Measurements from ENCODE around the gene NKX6-2.
"Not testable (repeated sequence)": the region's sequence is repeated elsewhere in the genome, so short reads cannot be mapped to it uniquely, and the experiment has no call there.

DNA sequence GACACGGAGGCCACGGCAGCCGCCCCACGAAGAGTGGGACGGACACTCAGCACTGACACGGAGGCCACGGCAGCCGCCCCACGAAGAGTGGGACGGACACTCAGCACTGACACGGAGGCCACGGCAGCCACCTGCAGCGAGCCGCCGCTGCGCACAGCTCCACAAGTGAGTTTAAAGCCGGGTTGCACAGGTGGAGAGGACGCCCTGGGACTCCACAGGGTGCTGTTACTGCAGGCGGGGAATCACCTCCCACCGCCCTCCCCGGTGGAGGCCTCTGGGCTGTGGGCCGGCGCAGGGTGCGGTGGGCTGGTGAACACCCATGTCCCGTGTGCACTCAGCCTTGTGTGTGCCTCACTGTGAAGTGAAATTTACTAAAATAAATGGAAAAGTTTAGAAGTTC lies 13.1 kb downstream of the NKX6-2 start:
- TF ChIP-seq CTCF, EZH2 (IDR thresholded peaks at IDR 0.05): not testable (repeated sequence)

All from neural progenitor cell (in vitro differentiated cells).